ENCODE data around the gene TMEM266.
A peak's percentile ranks its signal among the peaks of the same experiment; 100 is the strongest.
"Not testable (repeated sequence)": the region's sequence is repeated elsewhere in the genome, so short reads cannot be mapped to it uniquely, and the experiment has no call there.

The TMEM266 gene, protein sequence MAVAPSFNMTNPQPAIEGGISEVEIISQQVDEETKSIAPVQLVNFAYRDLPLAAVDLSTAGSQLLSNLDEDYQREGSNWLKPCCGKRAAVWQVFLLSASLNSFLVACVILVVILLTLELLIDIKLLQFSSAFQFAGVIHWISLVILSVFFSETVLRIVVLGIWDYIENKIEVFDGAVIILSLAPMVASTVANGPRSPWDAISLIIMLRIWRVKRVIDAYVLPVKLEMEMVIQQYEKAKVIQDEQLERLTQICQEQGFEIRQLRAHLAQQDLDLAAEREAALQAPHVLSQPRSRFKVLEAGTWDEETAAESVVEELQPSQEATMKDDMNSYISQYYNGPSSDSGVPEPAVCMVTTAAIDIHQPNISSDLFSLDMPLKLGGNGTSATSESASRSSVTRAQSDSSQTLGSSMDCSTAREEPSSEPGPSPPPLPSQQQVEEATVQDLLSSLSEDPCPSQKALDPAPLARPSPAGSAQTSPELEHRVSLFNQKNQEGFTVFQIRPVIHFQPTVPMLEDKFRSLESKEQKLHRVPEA

DNA sequence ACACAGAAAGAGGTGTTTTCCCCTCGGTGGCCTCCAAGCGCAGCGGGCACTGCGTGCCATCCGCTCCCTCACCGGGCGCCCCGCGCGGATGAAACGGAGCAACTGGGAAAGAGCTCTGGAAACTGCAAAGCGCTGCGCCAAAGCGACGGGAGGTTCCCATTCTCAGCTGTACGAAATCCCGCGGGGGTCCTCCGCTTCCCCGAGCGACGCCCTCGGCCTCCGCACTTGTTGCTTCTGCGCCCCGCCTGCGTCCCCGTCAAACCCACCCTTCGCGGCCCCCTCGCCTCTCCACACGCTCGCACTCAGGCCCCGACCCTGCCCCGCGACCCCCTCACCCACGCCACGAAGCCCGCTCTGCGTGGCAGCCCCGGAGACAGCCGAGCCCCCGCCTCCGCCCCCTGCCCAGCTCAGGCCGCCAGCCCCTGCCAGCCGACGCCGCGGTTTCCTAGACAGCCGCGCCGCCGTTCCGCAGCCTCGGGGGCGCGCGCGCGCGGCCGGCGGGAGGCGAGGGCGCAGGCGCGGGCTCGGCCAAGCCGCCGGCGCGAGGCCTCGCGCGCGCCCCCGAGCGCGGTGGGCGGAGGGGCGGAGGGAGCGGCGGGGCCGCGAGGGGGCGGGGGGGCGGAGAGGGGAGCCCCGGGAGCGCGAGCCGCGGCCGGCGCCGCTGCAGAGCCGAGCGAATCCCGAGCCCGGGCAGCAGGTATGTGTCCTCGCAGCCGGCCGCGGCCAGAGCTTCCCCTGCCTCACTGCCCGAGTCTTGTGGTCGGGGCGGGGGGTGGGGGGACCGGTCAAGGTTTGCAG is at the start of gene TMEM266:
Gene TMEM266 (plus strand): TSS at position 666 of the 798 bp plus-strand sequence. CDS start 74,279 bp downstream, outside the sequence.
- Mint-ChIP-seq H3K27me3 (ENCODE audit: low read depth) (peaks cover 71% of the 10 kb centered on the region), H3K36me3 (ENCODE audit: low read depth) (peaks cover 2% of the 10 kb centered on the region), H3K9me3 (no peaks in the 10 kb centered on the region), H3K4me3 (peak within 1 kb of the TSS; percentile 82), H3K27ac (no peak within 1 kb of the TSS), H3K4me1 (ENCODE audit: low read depth) (peaks cover 15% of the 10 kb centered on the region)

DNA sequence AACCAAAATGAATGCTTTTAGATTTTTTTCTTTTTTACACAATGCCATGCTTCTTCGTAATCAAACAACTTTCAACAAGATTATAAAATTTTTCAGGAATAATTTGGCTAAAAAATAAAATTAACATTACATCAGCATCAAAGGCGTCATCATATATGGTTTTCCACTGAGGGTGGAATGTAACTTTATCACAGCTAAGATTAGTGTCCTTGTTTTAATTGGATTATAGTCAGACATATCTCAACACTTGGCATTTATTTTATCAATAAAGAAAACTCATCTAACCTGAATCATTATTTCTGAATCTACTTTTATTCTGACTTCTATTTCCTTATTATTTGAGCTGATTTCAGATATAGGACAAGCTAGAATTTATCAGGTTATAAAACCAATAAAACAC is 49.2 kb upstream of the TMEM266 start:
- Mint-ChIP-seq H3K4me3 (no peak overlapping the region), H3K9me3 (no peaks in the 10 kb centered on the region), H3K4me1 (ENCODE audit: low read depth) (peaks cover 2% of the 10 kb centered on the region), H3K27me3 (ENCODE audit: low read depth) (peaks cover 50% of the 10 kb centered on the region), H3K27ac (no peak overlapping the region), H3K36me3 (ENCODE audit: low read depth) (no peaks in the 10 kb centered on the region)

DNA sequence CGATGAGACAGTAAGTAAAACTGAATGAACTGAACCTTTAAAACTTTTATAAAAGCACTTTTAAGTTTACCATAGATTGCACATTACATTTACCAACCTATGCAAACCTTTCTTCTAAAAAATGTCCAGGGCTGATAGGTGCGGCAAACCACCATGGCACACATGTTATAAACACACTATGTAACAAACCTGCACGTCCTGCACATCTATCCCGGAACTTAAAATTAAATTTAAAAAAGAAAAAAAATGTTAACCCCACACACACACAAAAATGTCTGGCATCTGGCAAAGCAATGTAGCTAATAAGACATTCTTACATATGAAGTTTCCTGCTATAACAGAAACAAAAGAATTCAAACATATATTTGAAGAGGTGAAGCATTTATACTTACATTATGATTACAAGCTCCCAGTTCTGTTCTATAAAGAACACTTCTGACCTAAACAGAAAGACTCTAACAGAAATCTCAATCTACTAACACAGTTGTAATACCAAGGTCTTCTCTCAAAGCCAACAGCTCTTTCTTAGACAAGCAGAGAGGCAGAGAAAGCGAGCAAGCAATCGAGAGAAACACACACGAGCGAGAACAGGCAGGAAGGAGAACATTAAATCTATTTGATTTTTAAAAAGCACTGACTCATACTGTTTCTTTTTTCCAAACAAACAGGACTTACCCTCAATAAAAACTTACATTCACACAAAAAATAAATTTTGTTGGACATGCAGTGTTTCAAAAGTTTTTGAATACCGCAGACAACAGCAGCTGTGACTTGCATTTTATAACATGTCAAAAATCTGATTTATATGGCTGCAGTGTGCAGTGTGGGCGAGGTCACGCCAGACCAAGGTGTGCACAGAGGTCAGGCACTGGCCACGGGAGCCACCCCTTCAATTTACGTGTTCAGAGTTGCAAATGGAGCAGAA is 47.9 kb upstream of the TMEM266 start, which contains the start of gene NRG4:
Gene NRG4 (minus strand): TSS at position 798 of the 925 bp plus-strand sequence. CDS start 1,194 bp downstream, outside the sequence.
- Mint-ChIP-seq H3K4me1 (ENCODE audit: low read depth) (peaks cover 2% of the 10 kb centered on the region), H3K27ac (no peak within 1 kb of the TSS), H3K36me3 (ENCODE audit: low read depth) (no peaks in the 10 kb centered on the region), H3K9me3 (peaks cover 7% of the 10 kb centered on the region), H3K4me3 (no peak within 1 kb of the TSS), H3K27me3 (ENCODE audit: low read depth) (peaks cover 54% of the 10 kb centered on the region)

DNA sequence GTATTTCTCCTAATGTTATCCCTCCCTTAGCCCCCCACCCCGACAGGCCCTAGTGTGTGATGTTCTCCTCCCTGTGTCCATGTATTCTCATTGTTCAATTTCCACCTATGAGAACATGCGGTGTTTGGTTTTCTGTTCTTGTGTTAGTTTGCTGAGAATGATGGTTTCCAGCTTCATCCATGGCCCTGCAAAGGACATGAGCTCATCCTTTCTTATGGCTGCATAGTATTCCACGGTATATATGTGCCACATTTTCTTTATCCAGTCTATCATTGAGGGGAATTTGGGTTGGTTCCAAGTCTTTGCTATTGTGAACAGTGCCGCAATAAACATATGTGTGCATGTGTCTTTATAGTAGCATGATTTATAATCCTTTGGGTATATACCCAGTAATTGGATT is 46.3 kb upstream of the TMEM266 start:
- not testable (repeated sequence) for H3K4me1 Mint-ChIP-seq (ENCODE audit: low read depth); H3K36me3 Mint-ChIP-seq (ENCODE audit: low read depth); H3K4me3 Mint-ChIP-seq; H3K27ac Mint-ChIP-seq
- H3K9me3 Mint-ChIP-seq = peaks cover 13% of the 10 kb centered on the region
- H3K27me3 Mint-ChIP-seq (ENCODE audit: low read depth) = peaks cover 52% of the 10 kb centered on the region

DNA sequence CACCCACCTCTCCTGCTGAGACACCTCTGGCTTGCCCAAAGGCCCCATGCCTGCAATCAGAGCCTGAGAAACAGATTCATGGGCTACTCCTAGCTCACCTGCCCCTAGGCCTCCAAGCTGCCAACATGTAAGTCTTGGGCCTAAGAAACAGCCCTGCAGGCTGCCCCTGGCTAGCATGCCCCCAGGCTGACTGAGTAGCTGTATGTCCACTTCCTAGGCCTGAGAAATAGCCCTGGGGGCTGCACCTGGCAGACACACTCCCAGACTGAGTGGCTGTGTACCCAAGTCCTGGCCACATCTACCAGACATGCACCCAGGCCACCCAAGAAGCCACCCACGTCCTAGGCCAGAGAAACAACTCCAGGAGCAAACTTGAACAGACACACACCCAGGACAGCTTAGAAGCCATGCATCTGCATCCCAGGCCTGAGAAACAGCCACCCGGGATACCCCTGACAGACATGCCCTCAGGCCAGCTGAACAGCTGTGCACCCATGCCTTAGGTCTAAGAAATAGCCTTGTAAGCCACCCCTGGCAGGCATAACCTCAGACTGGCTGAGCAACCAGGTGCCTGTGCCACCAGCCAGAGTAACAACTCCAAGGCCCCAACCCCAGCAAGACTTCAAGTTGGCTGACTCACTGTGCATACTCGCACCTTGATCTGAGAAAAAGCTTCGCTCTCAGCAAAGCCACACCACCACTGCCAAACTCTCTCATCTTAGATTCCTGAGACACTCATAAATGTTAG is 35.6 kb upstream of the TMEM266 start:
- Mint-ChIP-seq H3K4me1 (ENCODE audit: low read depth) (no peaks in the 10 kb centered on the region), H3K27me3 (ENCODE audit: low read depth) (peaks cover 2% of the 10 kb centered on the region), H3K9me3 (peaks cover 20% of the 10 kb centered on the region), H3K4me3 (no peak overlapping the region), H3K27ac (no peak overlapping the region), H3K36me3 (ENCODE audit: low read depth) (no peaks in the 10 kb centered on the region)

DNA sequence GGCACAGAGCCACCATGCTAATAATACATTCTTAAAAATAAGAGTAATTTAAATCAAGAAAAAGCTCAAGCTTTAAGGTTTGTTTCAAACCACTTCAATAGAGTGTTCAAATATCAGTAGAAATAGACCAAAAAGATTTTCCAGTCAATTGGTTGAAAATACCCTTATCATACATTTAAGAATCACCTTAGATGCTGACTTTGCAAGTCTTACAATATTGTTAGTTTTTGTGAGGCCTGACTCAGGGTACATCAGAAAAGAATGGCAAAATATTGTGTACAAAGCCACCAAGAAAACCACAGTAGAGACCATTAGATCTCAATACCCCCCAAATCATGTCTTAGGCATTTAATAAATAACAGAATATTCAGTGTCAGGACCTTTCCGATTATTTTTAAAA is 27.7 kb upstream of the TMEM266 start:
- Mint-ChIP-seq H3K27ac (no peak overlapping the region), H3K4me1 (ENCODE audit: low read depth) (no peaks in the 10 kb centered on the region), H3K9me3 (no peaks in the 10 kb centered on the region)

DNA sequence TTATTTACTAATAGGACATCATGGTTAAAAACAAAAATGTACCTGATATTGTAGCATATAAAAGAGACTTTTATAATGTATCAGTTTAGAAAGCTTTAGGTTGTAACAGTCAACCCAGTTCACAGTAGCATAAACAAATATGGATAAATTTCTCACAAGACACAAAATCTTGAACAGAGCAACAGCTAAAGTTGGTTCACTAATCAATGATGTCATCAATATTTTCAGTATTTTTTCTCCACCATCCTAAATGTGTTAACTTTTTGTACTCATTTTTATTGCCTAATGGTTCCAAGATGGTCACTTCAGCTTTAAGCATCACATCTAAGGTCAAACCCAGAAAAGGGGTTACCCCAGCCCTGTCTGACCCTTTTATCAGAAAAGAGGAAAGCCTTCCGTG is 26.3 kb upstream of the TMEM266 start:
- no peaks in the 10 kb centered on the region for H3K36me3 Mint-ChIP-seq (ENCODE audit: low read depth)
- peaks cover 36% of the 10 kb centered on the region for H3K27me3 Mint-ChIP-seq (ENCODE audit: low read depth)
- H3K4me3 Mint-ChIP-seq = no peak overlapping the region
- H3K9me3 Mint-ChIP-seq = no peaks in the 10 kb centered on the region
- no peak overlapping the region for H3K27ac Mint-ChIP-seq
- H3K4me1 Mint-ChIP-seq (ENCODE audit: low read depth) = no peaks in the 10 kb centered on the region

More for the DNA sequence above, 27.7 kb upstream of the TMEM266 start:
- Mint-ChIP-seq H3K36me3 (ENCODE audit: low read depth) (no peaks in the 10 kb centered on the region), H3K27me3 (ENCODE audit: low read depth) (peaks cover 36% of the 10 kb centered on the region), H3K4me3 (no peak overlapping the region)

DNA sequence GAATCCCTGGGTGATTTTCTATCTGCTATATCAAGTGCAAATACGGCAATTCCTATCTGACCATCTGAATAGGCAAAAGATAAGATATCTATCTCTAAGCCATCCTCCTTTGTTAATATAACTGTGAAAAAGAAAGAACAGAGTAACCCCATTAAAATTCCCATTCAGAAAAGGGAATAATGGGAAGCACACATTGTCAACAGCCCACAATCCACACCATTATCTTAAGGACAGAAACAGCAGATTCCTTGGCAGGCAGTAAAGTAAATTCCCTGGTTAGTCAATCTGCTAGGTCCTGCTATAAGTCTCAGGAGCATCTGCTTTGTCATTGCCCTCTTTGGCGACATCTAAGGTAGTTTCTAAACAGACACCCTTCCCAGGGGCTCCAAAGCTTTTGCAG is 25.7 kb upstream of the TMEM266 start:
- Mint-ChIP-seq H3K4me1 (ENCODE audit: low read depth) (no peaks in the 10 kb centered on the region), H3K9me3 (no peaks in the 10 kb centered on the region), H3K36me3 (ENCODE audit: low read depth) (no peaks in the 10 kb centered on the region), H3K4me3 (no peak overlapping the region), H3K27ac (no peak overlapping the region), H3K27me3 (ENCODE audit: low read depth) (peaks cover 35% of the 10 kb centered on the region)

DNA sequence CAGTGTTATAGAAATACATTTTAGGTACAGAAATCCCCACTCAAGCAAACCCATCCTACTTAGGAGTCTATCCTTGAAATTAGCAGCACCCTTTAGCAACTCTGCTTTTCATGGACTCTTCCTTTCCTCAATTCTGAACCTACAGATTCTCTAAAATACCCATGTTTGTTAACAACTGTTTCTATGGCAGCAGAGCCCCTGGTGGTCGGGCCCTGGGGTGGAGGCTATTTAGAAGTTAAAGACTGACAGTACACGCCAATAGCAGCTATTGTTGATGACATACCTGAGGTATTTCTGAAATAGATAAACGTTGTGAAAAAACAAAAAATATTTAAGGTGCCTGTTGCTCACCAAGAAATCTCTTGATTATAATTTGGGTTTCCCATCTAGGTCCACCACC is 24.2 kb upstream of the TMEM266 start:
- Mint-ChIP-seq H3K4me3 (no peak overlapping the region), H3K27ac (no peak overlapping the region), H3K27me3 (ENCODE audit: low read depth) (peaks cover 33% of the 10 kb centered on the region), H3K9me3 (no peaks in the 10 kb centered on the region), H3K36me3 (ENCODE audit: low read depth) (no peaks in the 10 kb centered on the region), H3K4me1 (ENCODE audit: low read depth) (no peaks in the 10 kb centered on the region)

DNA sequence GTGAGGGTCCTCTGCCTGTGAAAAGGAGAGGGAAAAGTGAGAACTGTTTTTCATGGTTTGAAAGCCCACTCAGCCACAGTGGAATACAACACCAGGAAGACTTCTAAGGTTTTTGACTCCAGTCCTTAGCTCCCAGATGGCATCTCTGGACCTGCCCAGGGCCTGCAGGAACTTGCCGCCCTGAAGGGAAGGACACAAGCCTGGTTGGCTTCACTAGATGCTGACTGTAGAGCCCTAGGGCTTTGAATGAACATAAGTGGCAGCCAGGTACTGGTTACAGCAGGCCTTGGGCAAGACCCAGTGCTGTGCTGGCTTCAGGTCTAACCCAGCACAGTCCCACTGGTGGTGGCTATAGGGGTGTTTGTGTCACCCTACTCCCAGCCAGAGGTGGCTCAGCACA is 21.3 kb upstream of the TMEM266 start:
- H3K4me1 Mint-ChIP-seq (ENCODE audit: low read depth) = no peaks in the 10 kb centered on the region
- H3K4me3 Mint-ChIP-seq = no peak overlapping the region
- peaks cover 44% of the 10 kb centered on the region for H3K27me3 Mint-ChIP-seq (ENCODE audit: low read depth)
- no peaks in the 10 kb centered on the region for H3K36me3 Mint-ChIP-seq (ENCODE audit: low read depth)
- peaks cover 11% of the 10 kb centered on the region for H3K9me3 Mint-ChIP-seq
- H3K27ac Mint-ChIP-seq = no peak overlapping the region

DNA sequence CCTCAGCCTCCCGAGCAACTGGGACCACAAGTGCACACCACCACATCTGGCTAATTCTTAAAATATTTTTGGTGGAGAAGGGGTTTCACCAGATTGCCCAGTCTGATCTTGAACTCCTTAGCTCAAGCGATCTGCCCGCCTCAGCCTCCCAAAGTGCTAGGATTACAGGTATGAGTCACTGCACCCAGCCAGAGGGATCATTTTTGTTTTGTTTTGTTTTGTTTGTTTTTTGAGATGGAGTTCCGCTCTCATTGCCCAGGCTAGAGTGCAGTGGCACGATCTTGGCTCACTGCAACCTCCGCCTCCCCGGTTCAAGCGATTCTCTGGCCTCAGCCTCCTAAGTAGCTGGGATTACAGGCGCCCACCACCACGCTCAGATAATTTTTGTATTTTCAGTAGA is 5.6 kb upstream of the TMEM266 start:
- not testable (repeated sequence) for H3K27ac Mint-ChIP-seq; H3K9me3 Mint-ChIP-seq; H3K36me3 Mint-ChIP-seq (ENCODE audit: low read depth); H3K4me3 Mint-ChIP-seq
- peaks cover 37% of the 10 kb centered on the region for H3K27me3 Mint-ChIP-seq (ENCODE audit: low read depth)
- peaks cover 11% of the 10 kb centered on the region for H3K4me1 Mint-ChIP-seq (ENCODE audit: low read depth)

DNA sequence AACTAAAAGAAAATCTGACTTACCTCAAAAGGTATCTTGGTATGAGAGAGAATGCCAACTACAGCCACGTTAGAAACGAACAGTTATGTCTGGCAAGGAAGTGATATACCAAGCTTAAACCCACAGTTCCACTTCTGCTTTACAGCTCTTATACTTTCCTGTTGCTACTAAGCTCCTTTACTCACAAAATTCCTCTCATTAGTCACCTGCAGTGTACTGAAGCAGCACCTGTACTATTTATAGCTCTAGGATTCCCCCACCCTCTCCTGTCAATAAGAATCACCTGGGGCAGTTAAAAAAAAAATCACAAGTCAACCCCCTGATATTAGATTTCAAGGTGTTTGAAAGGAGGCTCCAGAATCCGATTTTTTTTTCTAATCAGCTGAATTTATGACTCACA is 2.9 kb upstream of the TMEM266 start:
- Mint-ChIP-seq H3K4me1 (ENCODE audit: low read depth) (peaks cover 11% of the 10 kb centered on the region), H3K9me3 (no peaks in the 10 kb centered on the region), H3K27me3 (ENCODE audit: low read depth) (peaks cover 56% of the 10 kb centered on the region), H3K27ac (no peak overlapping the region), H3K4me3 (no peak overlapping the region), H3K36me3 (ENCODE audit: low read depth) (peaks cover 2% of the 10 kb centered on the region)

DNA sequence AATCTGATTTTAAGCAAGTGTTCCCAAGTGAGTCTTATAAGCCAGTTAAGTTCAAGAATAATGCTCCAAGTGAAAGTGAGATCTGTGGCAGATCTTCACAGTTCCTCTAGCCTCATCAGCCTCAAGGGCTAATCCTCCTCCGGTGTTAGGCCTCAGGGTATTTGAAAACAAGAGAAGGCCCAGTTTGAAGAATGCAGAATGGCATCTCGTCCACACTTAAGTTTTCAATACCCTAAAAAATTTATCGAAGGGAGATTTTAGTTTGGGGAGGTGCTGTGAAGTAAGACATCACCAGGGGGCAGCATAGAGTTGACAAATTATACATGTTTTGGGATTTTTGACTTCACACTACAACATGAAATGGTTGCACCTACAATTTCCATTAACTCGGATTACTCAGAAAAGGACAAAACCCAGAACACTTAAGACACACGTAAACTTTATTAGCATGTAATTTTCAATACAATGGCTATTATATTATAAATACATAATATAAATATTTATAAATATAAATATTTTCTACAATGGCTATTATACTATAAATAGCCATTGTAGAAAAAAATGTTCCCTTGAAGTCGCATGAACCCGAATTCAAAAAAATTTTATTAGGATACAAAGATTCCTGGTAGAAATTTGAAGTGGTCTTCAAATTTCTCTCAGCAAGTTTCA is 2.3 kb upstream of the TMEM266 start:
- peaks cover 62% of the 10 kb centered on the region for H3K27me3 Mint-ChIP-seq (ENCODE audit: low read depth)
- peaks cover 14% of the 10 kb centered on the region for H3K4me1 Mint-ChIP-seq (ENCODE audit: low read depth)
- H3K36me3 Mint-ChIP-seq (ENCODE audit: low read depth) = peaks cover 2% of the 10 kb centered on the region
- no peaks in the 10 kb centered on the region for H3K9me3 Mint-ChIP-seq
- no peak overlapping the region for H3K4me3 Mint-ChIP-seq
- no peak overlapping the region for H3K27ac Mint-ChIP-seq
